Endothelial cell of umbilical vein (primary cell): ENCODE measurements around the gene PUM2. TPM values are rescaled to one million over a fixed set of nuclear protein-coding genes. Genes with fewer than 3 reads are reported as not detected.

Source experiments
- BruUV-seq: library from RNA; stranded (reverse); fragments of 400-500 nt; replicated peaks from 2 replicates; lab custom pipeline; 2021; lab: Mats Ljungman, UMichigan
- CTCF ChIA-PET: fragments of 300-600, 350-600 bp; sonication (Branson Sonifier 250); formaldehyde crosslinking; loops from one replicate; lab custom pipeline; 2021; ENCODE audit warnings: antibody characterized with exemption, inconsistent platforms; lab: Charles Lee
- POLR2A ChIA-PET: fragments of 300-600, 350-600 bp; sonication (Branson Sonifier 250); formaldehyde crosslinking; loops from one replicate; lab custom pipeline; 2021; ENCODE audit warnings: antibody characterized with exemption, inconsistent platforms; lab: Charles Lee
- DNase-seq: peaks from one replicate; pipeline ENCODE4 v3.0.0-alpha.2; 2011; ENCODE audit warnings: low read depth, low spot score
- FAIRE-seq: peaks from 2 replicates; lab custom pipeline; 2011; peaks lifted over from hg19 to GRCh38; lab: Jason Lieb, UNC
- H2AFZ ChIP-seq: 2 replicates; pipeline ENCODE4 v1.6.0; 2012; ENCODE audit warnings: low read depth, low read length, control low read depth, inconsistent platforms
- H3K27ac ChIP-seq: 2 replicates; pipeline ENCODE4 v1.5.1; 2011; ENCODE audit warnings: low read depth, mild to moderate bottlenecking, control low read depth, low read length, moderate library complexity; ENCODE audit not compliant: insufficient read depth
- H3K27me3 ChIP-seq, 2 experiments: 2 replicates each; pipeline versions ENCODE4 v1.6.0 to v1.6.1; 2011; ENCODE audit warnings: low read length in 2 of 2, mixed read lengths in 1 of 2; ENCODE audit not compliant: control insufficient read depth in 2 of 2, insufficient read depth in 2 of 2
- H3K36me3 ChIP-seq, 2 experiments: 2 replicates in 1 of 2; 3 replicates in 1 of 2; pipeline ENCODE4 v1.5.1; 2011; ENCODE audit warnings: low read length in 2 of 2, mild to moderate bottlenecking in 1 of 2, moderate library complexity in 1 of 2; ENCODE audit not compliant: control insufficient read depth in 2 of 2, insufficient read depth in 2 of 2; ENCODE audit errors: extremely low read depth in 1 of 2
- H3K4me1 ChIP-seq: 3 replicates; pipeline ENCODE4 v1.5.1; 2011; ENCODE audit warnings: mild to moderate bottlenecking, low read length; ENCODE audit not compliant: control insufficient read depth, insufficient read depth; ENCODE audit errors: extremely low read depth
- H3K4me2 ChIP-seq: 2 replicates; pipeline ENCODE4 v1.6.1; 2011; ENCODE audit warnings: low read length, control low read depth, mixed read lengths; ENCODE audit not compliant: insufficient read depth
- H3K4me3 ChIP-seq, 3 experiments: fragments of 200-600 bp in 1 of 3; sonication (generic), shearing (Covaris generic) in 1 of 3; replicated peaks in 1 of 3; 2 replicates each; pipeline ENCODE4 v1.5.1; 2011 to 2016; ENCODE audit warnings: control low read depth in 3 of 3, low read length in 3 of 3, mild to moderate bottlenecking in 2 of 3, inconsistent platforms in 1 of 3, low read depth in 1 of 3, moderate library complexity in 1 of 3; ENCODE audit not compliant: insufficient read depth in 1 of 3
- H3K79me2 ChIP-seq: 2 replicates; pipeline ENCODE4 v1.6.0; 2012; ENCODE audit warnings: low read length, inconsistent platforms; ENCODE audit not compliant: control insufficient read depth, insufficient read depth
- H3K9ac ChIP-seq: replicated peaks from 2 replicates; pipeline ENCODE3; 2011; ENCODE audit warnings: low read length, control low read depth; ENCODE audit not compliant: insufficient read depth; ENCODE audit errors: extremely low read depth
- H3K9me1 ChIP-seq: replicated peaks from 3 replicates; pipeline ENCODE4 v1.6.0; 2011; ENCODE audit warnings: mild to moderate bottlenecking, low read length; ENCODE audit not compliant: control insufficient read depth, insufficient read depth; ENCODE audit errors: extremely low read depth
- H3K9me3 ChIP-seq: replicated peaks from 2 replicates; pipeline ENCODE4 v1.5.1; 2012; ENCODE audit warnings: low read length, inconsistent platforms; ENCODE audit not compliant: control insufficient read depth, insufficient read depth
- H4K20me1 ChIP-seq: replicated peaks from 2 replicates; pipeline ENCODE3; 2011; ENCODE audit warnings: mild to moderate bottlenecking, low read length; ENCODE audit not compliant: control insufficient read depth, insufficient read depth; ENCODE audit errors: extremely low read depth
- EZH2 ChIP-seq: IDR thresholded peaks from 2 replicates; pipeline ENCODE4 v1.6.1; 2012; ENCODE audit warnings: borderline replicate concordance, low read depth, mild to moderate bottlenecking, moderate library complexity, low read length, inconsistent platforms; ENCODE audit not compliant: severe bottlenecking
- FOS ChIP-seq: IDR thresholded peaks from 2 replicates; pipeline ENCODE4 v1.6.1; 2011; ENCODE audit warnings: mild to moderate bottlenecking, low read length, moderate library complexity, borderline replicate concordance; ENCODE audit not compliant: insufficient read depth
- GATA2 ChIP-seq: IDR thresholded peaks from 2 replicates; pipeline ENCODE4 v1.7.0; 2011; ENCODE audit warnings: low read depth, mild to moderate bottlenecking, moderate library complexity, mixed read lengths, low read length; ENCODE audit not compliant: insufficient read length, insufficient read depth
- JUN ChIP-seq: IDR thresholded peaks from 2 replicates; pipeline ENCODE4 v1.6.1; 2011; ENCODE audit warnings: borderline replicate concordance, low read depth; ENCODE audit not compliant: insufficient read length, insufficient read depth
- MYC ChIP-seq: IDR thresholded peaks from one replicate; pipeline ENCODE4 v1.6.1; 2011; ENCODE audit warnings: mild to moderate bottlenecking, low read depth, low read length
- POLR2A ChIP-seq: IDR thresholded peaks from 2 replicates; pipeline ENCODE4 v1.6.1; 2012; ENCODE audit warnings: low read depth, mild to moderate bottlenecking, control low read depth, low read length
- POLR2AphosphoS5 ChIP-seq: IDR thresholded peaks from 2 replicates; pipeline ENCODE4 v1.6.1; 2012; ENCODE audit warnings: low read depth, mild to moderate bottlenecking, control low read depth, low read length, moderate library complexity; ENCODE audit not compliant: insufficient read depth
- dilution Hi-C: fragments of 300-500 bp; cut with MboI; formaldehyde crosslinking; loops from one replicate; pipeline ENCODE4 v1.15.0; 2019; ENCODE audit warnings: low sequenced_read_pairs; ENCODE audit not compliant: extremely low pct_ligation_motif_present
- intact Hi-C: fragments of 100-400 bp; cut with micrococcal nuclease; formaldehyde crosslinking; loops from one replicate; pipeline ENCODE4 v1.10.0; 2022
- polyA plus RNA-seq, 4 experiments: library from polyadenylated mRNA; depleted of rRNA in 3 of 4; stranded (reverse) in 3 of 4; unstranded in 1 of 4; fragments of >200 nt; gene quantifications; 2 replicates each; pipeline versions ENCODE4 v1.2.1 to v1.2.3, GENCODE V29; 2011 to 2012; ENCODE audit warnings: missing spikeins in 1 of 4
- small RNA-seq: library from RNA; depleted of rRNA; stranded (forward); fragments of <200 nt; gene quantifications from one replicate; pipeline ENCODE3, GENCODE V24; 2012; ENCODE audit warnings: low replicate concordance, low read depth; ENCODE audit not compliant: insufficient read depth, insufficient read length
- total RNA-seq: library from RNA; stranded (reverse); gene quantifications from 2 replicates; pipeline ENCODE4 v1.2.3, GENCODE V29; 2021
- TF ChIP-seq, protein P1 (sequence below): IDR thresholded peaks from 2 replicates; pipeline ENCODE4 v1.6.1; 2011; ENCODE audit not compliant: insufficient read depth, insufficient read length

The PUM2 gene
- total and polyA plus RNA-seq, 2 donors (not counting 3 experiments of a cell fraction or from before 2014, with no cell fraction given), result 32.9 to 83.7 TPM

DNA sequence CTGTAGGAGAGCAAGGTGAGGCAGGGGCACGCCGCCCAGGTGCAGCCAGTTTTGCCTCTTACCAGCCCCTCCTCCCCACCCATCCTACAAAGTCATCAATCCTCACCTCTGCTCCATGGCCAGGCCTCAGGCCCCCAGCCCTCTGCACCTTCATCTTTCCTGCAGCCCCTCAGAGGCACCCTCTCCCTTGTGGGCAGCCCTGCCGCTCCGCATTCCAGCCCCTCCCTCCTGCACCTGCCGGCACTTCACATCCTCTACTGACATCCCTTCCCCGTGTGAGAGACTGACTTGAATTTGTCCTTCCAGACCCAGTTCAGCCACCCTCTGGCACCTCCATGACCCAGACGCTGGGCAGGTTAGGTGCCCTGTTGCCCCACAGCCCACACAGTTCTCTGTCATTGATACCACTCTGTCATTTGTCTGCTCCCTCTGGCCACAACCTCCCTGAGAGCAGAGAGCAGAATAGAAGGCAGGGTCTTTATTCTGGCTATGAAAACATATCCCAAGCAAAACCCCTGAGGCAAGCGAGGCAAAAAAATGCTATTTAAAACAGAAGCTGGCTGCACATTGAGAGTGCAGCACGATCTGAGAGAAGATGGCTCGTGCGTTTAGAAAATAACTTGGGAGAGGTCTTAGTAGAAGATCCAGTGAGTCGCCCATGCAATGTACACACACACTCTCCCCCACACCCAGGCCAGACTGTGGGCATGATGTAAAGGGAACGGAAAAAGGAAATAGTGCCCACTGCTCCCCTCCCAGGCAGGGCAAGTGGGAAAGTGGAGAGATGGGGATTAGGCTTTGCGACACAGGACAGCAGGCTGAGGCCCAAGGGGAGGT lies 151.6 kb downstream of the PUM2 start:
- Histone ChIP-seq H3K27ac (no peak overlapping the region), H3K9me3 (no peaks in the 10 kb centered on the region), H3K4me1 (no peaks in the 10 kb centered on the region), H3K4me2 (no peak overlapping the region), H3K36me3 (no peaks in the 10 kb centered on the region), H2AFZ (no peak overlapping the region), H4K20me1 (no peaks in the 10 kb centered on the region), H3K4me3 (no peak overlapping the region), H3K9me1 (no peaks in the 10 kb centered on the region), H3K9ac (no peak overlapping the region), H3K27me3 (no peaks in the 10 kb centered on the region), H3K79me2 (no peaks in the 10 kb centered on the region)
- DNase-seq, result no peak
- CTCF ChIA-PET, result interaction anchor here (1.2 kb wide), 1 partner anchor 9 kb away, joined by 3 read pairs; no protein-coding TSS in a partner anchor
- FAIRE-seq, result no peak
- intact Hi-C loops (no loop called here), dilution Hi-C loops (no loop called here)
- no TSS peak for BruUV-seq
- POLR2A ChIA-PET, result no interaction called here
- TF ChIP-seq JUN (no peak), MYC (no peak), FOS (no peak), GATA2 (no peak), EZH2 (no peak), POLR2A (no peak), POLR2AphosphoS5 (no peak)
- TF ChIP-seq, protein P1, sequence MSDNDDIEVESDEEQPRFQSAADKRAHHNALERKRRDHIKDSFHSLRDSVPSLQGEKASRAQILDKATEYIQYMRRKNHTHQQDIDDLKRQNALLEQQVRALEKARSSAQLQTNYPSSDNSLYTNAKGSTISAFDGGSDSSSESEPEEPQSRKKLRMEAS, result no peak

Small RNAs within 50 kb of the gene (small RNA-seq; reads per million reads assigned to genes)
- not detected for gene RNU7-113P

Other genes with a start within 250 kb of the PUM2 start
- 3.5 and 4.0 TPM in 2 replicates for gene SDC1, start 125.7 kb downstream of the PUM2 start, total RNA-seq
- 3.2 and 5.6 TPM in 2 replicates for gene SDC1, start 125.7 kb downstream of the PUM2 start, polyA plus RNA-seq
- gene RHOB, start 96.2 kb upstream of the PUM2 start, total RNA-seq, result 830 and 937 TPM in 2 replicates
- gene RHOB, start 96.2 kb upstream of the PUM2 start, polyA plus RNA-seq, result 1,101 and 1,250 TPM in 2 replicates